ENCODE data around the gene RIT2.

DNA sequence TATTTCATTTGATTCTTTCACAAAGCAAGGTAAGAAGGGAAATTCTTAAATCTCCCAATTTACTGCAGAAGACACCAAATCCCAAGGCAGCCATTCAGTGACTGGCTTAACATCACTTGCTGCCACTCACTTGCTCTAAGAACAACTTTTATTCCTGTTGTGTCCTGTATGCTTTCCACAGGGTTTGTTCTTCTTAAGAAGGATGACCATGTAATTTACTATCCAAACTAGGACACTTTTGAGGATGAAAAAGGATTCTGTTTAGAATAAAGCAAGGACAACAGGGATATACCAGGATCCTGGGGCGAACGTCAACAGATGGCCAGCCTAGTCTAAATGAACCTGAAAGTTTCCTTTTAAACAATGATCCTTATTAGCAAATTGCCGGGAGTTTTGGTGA is 34.8 kb downstream of the RIT2 start:
- TF ChIP-seq EZH2 (IDR thresholded peaks at IDR 0.05), result no peak
- TF ChIP-seq, protein P1, sequence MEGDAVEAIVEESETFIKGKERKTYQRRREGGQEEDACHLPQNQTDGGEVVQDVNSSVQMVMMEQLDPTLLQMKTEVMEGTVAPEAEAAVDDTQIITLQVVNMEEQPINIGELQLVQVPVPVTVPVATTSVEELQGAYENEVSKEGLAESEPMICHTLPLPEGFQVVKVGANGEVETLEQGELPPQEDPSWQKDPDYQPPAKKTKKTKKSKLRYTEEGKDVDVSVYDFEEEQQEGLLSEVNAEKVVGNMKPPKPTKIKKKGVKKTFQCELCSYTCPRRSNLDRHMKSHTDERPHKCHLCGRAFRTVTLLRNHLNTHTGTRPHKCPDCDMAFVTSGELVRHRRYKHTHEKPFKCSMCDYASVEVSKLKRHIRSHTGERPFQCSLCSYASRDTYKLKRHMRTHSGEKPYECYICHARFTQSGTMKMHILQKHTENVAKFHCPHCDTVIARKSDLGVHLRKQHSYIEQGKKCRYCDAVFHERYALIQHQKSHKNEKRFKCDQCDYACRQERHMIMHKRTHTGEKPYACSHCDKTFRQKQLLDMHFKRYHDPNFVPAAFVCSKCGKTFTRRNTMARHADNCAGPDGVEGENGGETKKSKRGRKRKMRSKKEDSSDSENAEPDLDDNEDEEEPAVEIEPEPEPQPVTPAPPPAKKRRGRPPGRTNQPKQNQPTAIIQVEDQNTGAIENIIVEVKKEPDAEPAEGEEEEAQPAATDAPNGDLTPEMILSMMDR (IDR thresholded peaks at IDR 0.05), result no peak
